Measurements from ENCODE around the gene PINK1.

PINK1 gene

GRCh38 chr1:20680269-20680668, 47.0 kb downstream of the PINK1 start:
- DNase-seq (ENCODE audit: low read depth in 2 of 2): no peak

GRCh38 chr1:20681999-20682398, 48.7 kb downstream of the PINK1 start:
- no peak for DNase-seq (ENCODE audit: low read depth in 2 of 2)

- no peak for DNase-seq (ENCODE audit: low read depth in 2 of 2)
Measured at GRCh38 chr1:20682571-20683236, 49.4 kb downstream of the PINK1 start.

GRCh38 chr1:20683614-20684013, 50.4 kb downstream of the PINK1 start:
- DNase-seq (ENCODE audit: low read depth in 2 of 2): no peak

- DNase-seq (ENCODE audit: low read depth in 2 of 2): no peak
Measured at GRCh38 chr1:20684050-20684620, 50.9 kb downstream of the PINK1 start.

- DNase-seq (ENCODE audit: low read depth in 2 of 2): no peak
Measured at GRCh38 chr1:20684651-20685050, 51.4 kb downstream of the PINK1 start.

- DNase-seq (ENCODE audit: low read depth in 2 of 2): no peak
Measured at GRCh38 chr1:20685099-20685662, 51.9 kb downstream of the PINK1 start.

GRCh38 chr1:20685741-20686140, 52.5 kb downstream of the PINK1 start:
- DNase-seq (ENCODE audit: low read depth in 2 of 2): no peak

- no peak for DNase-seq (ENCODE audit: low read depth in 2 of 2)
Measured at GRCh38 chr1:20686883-20687725, 53.8 kb downstream of the PINK1 start.

GRCh38 chr1:20689645-20690056, 56.4 kb downstream of the PINK1 start:
- DNase-seq (ENCODE audit: low read depth in 2 of 2): no peak

- no peak for DNase-seq (ENCODE audit: low read depth in 2 of 2)
Measured at GRCh38 chr1:20691872-20692271, 58.6 kb downstream of the PINK1 start.

GRCh38 chr1:20693623-20694022, 60.4 kb downstream of the PINK1 start:
- DNase-seq (ENCODE audit: low read depth in 2 of 2): no peak

GRCh38 chr1:20695515-20695914, 62.3 kb downstream of the PINK1 start:
- no peak for DNase-seq (ENCODE audit: low read depth in 2 of 2)

GRCh38 chr1:20696397-20697333, 63.4 kb downstream of the PINK1 start:
- peak; percentile 67 to 70 for DNase-seq (ENCODE audit: low read depth in 2 of 2)

- no peak for DNase-seq (ENCODE audit: low read depth in 2 of 2)
Measured at GRCh38 chr1:20697563-20697962, 64.3 kb downstream of the PINK1 start.

- no peak for DNase-seq (ENCODE audit: low read depth in 2 of 2)
Measured at GRCh38 chr1:20698195-20698910, 65.1 kb downstream of the PINK1 start.

- no peak for DNase-seq (ENCODE audit: low read depth in 2 of 2)
Measured at GRCh38 chr1:20699558-20699957, 66.3 kb downstream of the PINK1 start.

- no peak for DNase-seq (ENCODE audit: low read depth in 2 of 2)
Measured at GRCh38 chr1:20700636-20701215, 67.5 kb downstream of the PINK1 start.

All from stimulated activated CD4-positive, alpha-beta T cell treated with anti-CD3 and anti-CD28 coated beads, Interleukin-4, amount 100 ng/mL, for 48 hours (primary cell).